ENCODE data around the gene AK3. TPM values are rescaled to one million over a fixed set of nuclear protein-coding genes. Genes with fewer than 3 reads are reported as not detected.

Gene AK3
- total RNA-seq, 2 experiments from 2014 or later: 43.3 to 108 TPM

- TF ChIP-seq CTCF (conservative IDR thresholded peaks at IDR 0.05; ENCODE audit: low read length) (no peak), EZH2phosphoT487 (IDR thresholded peaks at IDR 0.05; ENCODE audit: borderline replicate concordance, low read depth, low read length) (no peak)
- Histone ChIP-seq H3K9me2 (ENCODE audit: insufficient read depth, low read length) (no peaks in the 10 kb centered on the region), H3K4me2 (ENCODE audit: low read length) (no peak overlapping the region), H4K20me1 (ENCODE audit: insufficient read depth, low read length) (no peaks in the 10 kb centered on the region), H3K79me2 (ENCODE audit: insufficient read depth, low read depth, low read length) (no peaks in the 10 kb centered on the region), H3K36me3 (ENCODE audit: insufficient read depth, low read length) (no peaks in the 10 kb centered on the region), H2AFZ (ENCODE audit: low read length) (no peak overlapping the region), H3K4me3 (ENCODE audit: low read depth, low read length, poor library complexity, severe bottlenecking) (no peak overlapping the region), H3K9me3 (ENCODE audit: low read length) (no peaks in the 10 kb centered on the region), H3K4me1 (ENCODE audit: insufficient read depth, low read length, poor library complexity, severe bottlenecking) (no peaks in the 10 kb centered on the region), H3K27ac (ENCODE audit: low read depth, low read length, poor library complexity, severe bottlenecking) (no peak overlapping the region)
- CTCF ChIA-PET (ENCODE audit: unreplicated experiment): no interaction called here
- BruUV-seq (replicated peaks): no TSS peak
- intact Hi-C loops (cut with micrococcal nuclease; ENCODE audit: unreplicated experiment): no loop called here
- POLR2A ChIA-PET: interaction anchor here (1.1 kb wide), 1 partner anchor 35 kb away, joined by 3 read pairs; no protein-coding TSS in a partner anchor
- no peak for DNase-seq (ENCODE audit: low spot score)
Measured at GRCh38 chr9:4774209-4774608, 33.2 kb upstream of the AK3 start.

- no TSS peak for BruUV-seq (replicated peaks)
- no peaks in the 10 kb centered on the region for H3K79me2 ChIP-seq (ENCODE audit: insufficient read depth, low read depth, low read length)
- H3K36me3 ChIP-seq (ENCODE audit: insufficient read depth, low read length): no peaks in the 10 kb centered on the region
- no peaks in the 10 kb centered on the region for H4K20me1 ChIP-seq (ENCODE audit: insufficient read depth, low read length)
- H3K9me3 ChIP-seq (ENCODE audit: low read length): no peaks in the 10 kb centered on the region
- H3K4me3 ChIP-seq (ENCODE audit: low read depth, low read length, poor library complexity, severe bottlenecking): no peak overlapping the region
- H3K27ac ChIP-seq (ENCODE audit: low read depth, low read length, poor library complexity, severe bottlenecking): no peak overlapping the region
- no peak overlapping the region for H3K4me2 ChIP-seq (ENCODE audit: low read length)
- H3K4me1 ChIP-seq (ENCODE audit: insufficient read depth, low read length, poor library complexity, severe bottlenecking): no peaks in the 10 kb centered on the region
- no peak overlapping the region for H2AFZ ChIP-seq (ENCODE audit: low read length)
- TF ChIP-seq EZH2phosphoT487 (IDR thresholded peaks at IDR 0.05; ENCODE audit: borderline replicate concordance, low read depth, low read length) (no peak), CTCF (conservative IDR thresholded peaks at IDR 0.05; ENCODE audit: low read length) (no peak)
- intact Hi-C loops (cut with micrococcal nuclease; ENCODE audit: unreplicated experiment): no loop called here
- CTCF ChIA-PET (ENCODE audit: unreplicated experiment): no interaction called here
- DNase-seq (ENCODE audit: low spot score): no peak
- POLR2A ChIA-PET: interaction anchor here (0.6 kb wide), 1 partner anchor 39 kb away, joined by 5 read pairs; no protein-coding TSS in a partner anchor
- H3K9me2 ChIP-seq (ENCODE audit: insufficient read depth, low read length): no peaks in the 10 kb centered on the region
Measured at GRCh38 chr9:4771788-4772187, 30.8 kb upstream of the AK3 start.

GRCh38 chr9:4769321-4770080, 28.5 kb upstream of the AK3 start:
- H3K79me2 ChIP-seq (ENCODE audit: insufficient read depth, low read depth, low read length): no peaks in the 10 kb centered on the region
- no peaks in the 10 kb centered on the region for H3K9me2 ChIP-seq (ENCODE audit: insufficient read depth, low read length)
- intact Hi-C loops (cut with micrococcal nuclease; ENCODE audit: unreplicated experiment): loop anchor here (10.0 kb wide), 1 partner anchor 495 kb away; no protein-coding TSS in a partner anchor
- H4K20me1 ChIP-seq (ENCODE audit: insufficient read depth, low read length): no peaks in the 10 kb centered on the region
- ChIA-PET CTCF (ENCODE audit: unreplicated experiment) (no interaction called here), POLR2A (no interaction called here)
- DNase-seq (ENCODE audit: low spot score): no peak
- H3K4me2 ChIP-seq (ENCODE audit: low read length): no peak overlapping the region
- no TSS peak for BruUV-seq (replicated peaks)
- no peaks in the 10 kb centered on the region for H3K36me3 ChIP-seq (ENCODE audit: insufficient read depth, low read length)
- no peak overlapping the region for H3K4me3 ChIP-seq (ENCODE audit: low read depth, low read length, poor library complexity, severe bottlenecking)
- H3K4me1 ChIP-seq (ENCODE audit: insufficient read depth, low read length, poor library complexity, severe bottlenecking): no peaks in the 10 kb centered on the region
- H3K27ac ChIP-seq (ENCODE audit: low read depth, low read length, poor library complexity, severe bottlenecking): no peak overlapping the region
- H3K9me3 ChIP-seq (ENCODE audit: low read length): no peaks in the 10 kb centered on the region
- no peak overlapping the region for H2AFZ ChIP-seq (ENCODE audit: low read length)
- TF ChIP-seq EZH2phosphoT487 (IDR thresholded peaks at IDR 0.05; ENCODE audit: borderline replicate concordance, low read depth, low read length) (no peak), CTCF (conservative IDR thresholded peaks at IDR 0.05; ENCODE audit: low read length) (no peak)
